HUES6 (cell line): ENCODE results near the gene USO1.
"Not testable (repeated sequence)": the region's sequence is repeated elsewhere in the genome, so short reads cannot be mapped to it uniquely, and the experiment has no call there.

Source experiments
- H3K27ac ChIP-seq: 2 replicates; pipeline ENCODE4 v1.7.0; 2013; ENCODE audit warnings: low read depth, mild to moderate bottlenecking, low read length, inconsistent platforms
- H3K27me3 ChIP-seq: 2 replicates; pipeline ENCODE4 v1.6.1; 2013; ENCODE audit warnings: low read length; ENCODE audit not compliant: control insufficient read depth, insufficient read depth
- H3K36me3 ChIP-seq: 2 replicates; pipeline ENCODE4 v1.6.1; 2013; ENCODE audit warnings: low read length; ENCODE audit not compliant: control insufficient read depth, insufficient read depth
- H3K4me1 ChIP-seq: 2 replicates; pipeline ENCODE4 v1.6.1; 2013; ENCODE audit warnings: low read length; ENCODE audit not compliant: control insufficient read depth, insufficient read depth
- H3K4me3 ChIP-seq: 2 replicates; pipeline ENCODE4 v1.5.1; 2013; ENCODE audit warnings: low read depth, low read length
- H3K9ac ChIP-seq: one replicate; pipeline ENCODE4 v1.6.1; 2013; ENCODE audit warnings: mild to moderate bottlenecking, low read length
- H3K9me3 ChIP-seq: 2 replicates; pipeline ENCODE4 v1.6.1; 2013; ENCODE audit warnings: low read depth, low read length; ENCODE audit not compliant: control insufficient read depth, insufficient read depth

The USO1 gene

GRCh38 chr4:75845992-75846391 is 121.6 kb downstream of the USO1 start:
- Histone ChIP-seq H3K9me3 (no peaks in the 10 kb centered on the region), H3K9ac (no peak overlapping the region), H3K27me3 (no peaks in the 10 kb centered on the region), H3K4me3 (no peak overlapping the region), H3K27ac (no peak overlapping the region), H3K4me1 (peaks cover 25% of the 10 kb centered on the region), H3K36me3 (no peaks in the 10 kb centered on the region)

- not testable (repeated sequence) for H3K36me3 ChIP-seq, H3K27ac ChIP-seq, H3K9me3 ChIP-seq, H3K9ac ChIP-seq, H3K4me3 ChIP-seq, H3K27me3 ChIP-seq
- H3K4me1 ChIP-seq, result peaks cover 17% of the 10 kb centered on the region
Observed at GRCh38 chr4:75848171-75848760, 123.9 kb downstream of the USO1 start.

- H3K4me1 ChIP-seq, result peaks cover 17% of the 10 kb centered on the region
- H3K27ac ChIP-seq, result no peak overlapping the region
Observed at GRCh38 chr4:75848891-75849290, 124.5 kb downstream of the USO1 start.

GRCh38 chr4:75849461-75849860 is 125.1 kb downstream of the USO1 start:
- H3K4me3 ChIP-seq, result no peak overlapping the region
- peaks cover 17% of the 10 kb centered on the region for H3K4me1 ChIP-seq
- no peaks in the 10 kb centered on the region for H3K9me3 ChIP-seq
- no peaks in the 10 kb centered on the region for H3K27me3 ChIP-seq
- no peaks in the 10 kb centered on the region for H3K36me3 ChIP-seq
- no peak overlapping the region for H3K9ac ChIP-seq
- no peak overlapping the region for H3K27ac ChIP-seq

More at GRCh38 chr4:75848891-75849290, 124.5 kb downstream of the USO1 start:
- Histone ChIP-seq H3K27me3 (no peaks in the 10 kb centered on the region), H3K36me3 (no peaks in the 10 kb centered on the region), H3K9ac (no peak overlapping the region), H3K4me3 (no peak overlapping the region), H3K9me3 (no peaks in the 10 kb centered on the region)

- Histone ChIP-seq H3K9ac (no peak overlapping the region), H3K9me3 (0 out of 2 replicates have a peak, but pooled peaks cover 2% of the 10 kb centered on the region), H3K36me3 (no peaks in the 10 kb centered on the region), H3K27ac (no peak overlapping the region), H3K27me3 (no peaks in the 10 kb centered on the region), H3K4me3 (no peak overlapping the region), H3K4me1 (no peaks in the 10 kb centered on the region)
Observed at GRCh38 chr4:75858721-75859120, 134.3 kb downstream of the USO1 start.

- Histone ChIP-seq H3K27me3 (no peaks in the 10 kb centered on the region), H3K9me3 (0 out of 2 replicates have a peak, but pooled peaks cover 2% of the 10 kb centered on the region)
Observed at GRCh38 chr4:75860606-75861005, 136.2 kb downstream of the USO1 start.

More at GRCh38 chr4:75860606-75861005, 136.2 kb downstream of the USO1 start:
- Histone ChIP-seq H3K4me3 (no peak overlapping the region), H3K9ac (no peak overlapping the region), H3K36me3 (no peaks in the 10 kb centered on the region), H3K27ac (no peak overlapping the region), H3K4me1 (no peaks in the 10 kb centered on the region)
